GM19395 (cell line): Measurements from ENCODE around the gene TMPRSS4.

ENCODE experiments used
- ATAC-seq: cut with Tn5 transposase; IDR thresholded peaks from one replicate; pipeline ENCODE4 v1.9.1; 2021; ENCODE audit warnings: mild to moderate bottlenecking, moderate library complexity; ENCODE audit not compliant: unreplicated experiment

TMPRSS4 gene

DNA sequence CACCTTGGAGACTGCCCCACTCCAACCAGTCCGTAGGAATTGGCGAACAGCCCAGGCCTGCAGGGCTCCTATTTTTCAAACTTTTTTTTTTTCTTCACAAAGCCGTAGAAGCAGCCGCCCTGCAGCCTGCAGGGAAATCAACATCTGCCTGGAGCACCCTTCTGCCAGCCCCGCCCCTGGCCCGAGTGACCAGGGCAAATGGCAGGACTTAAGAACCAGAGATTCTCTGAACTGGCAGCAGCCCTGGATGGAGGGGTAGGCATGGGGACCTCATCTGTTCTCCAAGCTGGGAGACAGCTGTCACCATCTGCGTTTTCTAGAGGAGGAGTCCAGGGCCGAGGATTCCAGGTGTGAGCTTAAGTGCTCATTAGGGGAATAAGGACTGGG lies 94.0 kb downstream of the TMPRSS4 start:
- ATAC-seq = no peak
